ENCODE data around the gene NOL7. TPM values are rescaled to one million over a fixed set of nuclear protein-coding genes. Genes with fewer than 3 reads are reported as not detected.

The NOL7 gene
- total RNA-seq, 1 experiment from 2014 or later = 73.7 TPM

DNA sequence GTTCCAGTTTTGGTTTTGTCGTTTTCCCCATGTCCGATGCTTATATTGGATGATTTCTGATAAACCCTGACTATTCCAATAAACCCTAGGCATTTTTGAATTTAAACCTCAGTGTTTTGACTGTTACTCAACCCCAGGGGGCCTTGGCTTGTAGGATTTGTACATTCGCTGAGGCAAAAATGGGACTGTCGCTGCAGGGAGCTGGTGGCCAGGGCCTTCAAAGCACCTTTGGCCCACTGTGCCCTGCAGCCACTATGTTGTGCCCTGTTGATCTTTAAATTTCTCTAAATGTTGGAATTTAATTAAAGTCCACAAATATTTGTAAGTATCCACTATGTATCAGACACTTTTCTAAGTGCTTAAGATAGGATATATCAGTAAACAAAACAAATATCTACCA, 9.5 kb upstream of the NOL7 start:
- BruUV-seq (replicated peaks) = no TSS peak
- Histone ChIP-seq H3K27ac (ENCODE audit: low read depth, low read length) (no peak overlapping the region), H3K4me1 (ENCODE audit: control insufficient read depth in 1 of 2, insufficient read depth in 2 of 2, low read length in 2 of 2) (no peaks in the 10 kb centered on the region), H3K4me2 (ENCODE audit: low read length) (no peak overlapping the region), H2AFZ (ENCODE audit: low read depth, low read length, poor library complexity, severe bottlenecking) (no peak overlapping the region), H3K79me2 (ENCODE audit: insufficient read depth, low read length) (no peaks in the 10 kb centered on the region), H3K9me3 (ENCODE audit: control insufficient read depth in 1 of 2, insufficient read depth in 1 of 2, low read depth in 1 of 2, low read length in 2 of 2) (no peaks in the 10 kb centered on the region), H4K20me1 (ENCODE audit: insufficient read depth) (no peaks in the 10 kb centered on the region), H3K27me3 (ENCODE audit: insufficient read depth, low read length) (no peaks in the 10 kb centered on the region), H3K9ac (ENCODE audit: low read length) (no peak overlapping the region), H3K36me3 (ENCODE audit: control insufficient read depth in 1 of 2, insufficient read depth in 2 of 2, low read length in 2 of 2) (no peaks in the 10 kb centered on the region), H3K4me3 (replicated peaks in 1 of 2; ENCODE audit: low read depth in 1 of 2, low read length in 2 of 2) (no peak overlapping the region), H3K9me2 (ENCODE audit: insufficient read depth) (no peaks in the 10 kb centered on the region)
- ChIA-PET POLR2A (interaction anchor here (1.1 kb wide), 1 partner anchor 9 kb away, joined by 3 read pairs; the partner anchor contains the start of gene NOL7), RAD21 (ENCODE audit: low non-redundant PET in 1 of 2, low total read pairs in 2 of 2, uncharacterized antibody in 2 of 2, unreplicated experiment in 2 of 2) (no interaction called here), CTCF (no interaction called here)
- DNase-seq (ENCODE audit: low read depth, low spot score) = no peak
- ATAC-seq = no peak
- TF ChIP-seq, protein P1, sequence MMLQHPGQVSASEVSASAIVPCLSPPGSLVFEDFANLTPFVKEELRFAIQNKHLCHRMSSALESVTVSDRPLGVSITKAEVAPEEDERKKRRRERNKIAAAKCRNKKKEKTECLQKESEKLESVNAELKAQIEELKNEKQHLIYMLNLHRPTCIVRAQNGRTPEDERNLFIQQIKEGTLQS (IDR thresholded peaks at IDR 0.05) = no peak
- TF ChIP-seq EGR1 (IDR thresholded peaks at IDR 0.05; ENCODE audit: low read depth) = no peak
- TF ChIP-seq JUND (IDR thresholded peaks at IDR 0.05) = no peak
- TF ChIP-seq, protein P2, sequence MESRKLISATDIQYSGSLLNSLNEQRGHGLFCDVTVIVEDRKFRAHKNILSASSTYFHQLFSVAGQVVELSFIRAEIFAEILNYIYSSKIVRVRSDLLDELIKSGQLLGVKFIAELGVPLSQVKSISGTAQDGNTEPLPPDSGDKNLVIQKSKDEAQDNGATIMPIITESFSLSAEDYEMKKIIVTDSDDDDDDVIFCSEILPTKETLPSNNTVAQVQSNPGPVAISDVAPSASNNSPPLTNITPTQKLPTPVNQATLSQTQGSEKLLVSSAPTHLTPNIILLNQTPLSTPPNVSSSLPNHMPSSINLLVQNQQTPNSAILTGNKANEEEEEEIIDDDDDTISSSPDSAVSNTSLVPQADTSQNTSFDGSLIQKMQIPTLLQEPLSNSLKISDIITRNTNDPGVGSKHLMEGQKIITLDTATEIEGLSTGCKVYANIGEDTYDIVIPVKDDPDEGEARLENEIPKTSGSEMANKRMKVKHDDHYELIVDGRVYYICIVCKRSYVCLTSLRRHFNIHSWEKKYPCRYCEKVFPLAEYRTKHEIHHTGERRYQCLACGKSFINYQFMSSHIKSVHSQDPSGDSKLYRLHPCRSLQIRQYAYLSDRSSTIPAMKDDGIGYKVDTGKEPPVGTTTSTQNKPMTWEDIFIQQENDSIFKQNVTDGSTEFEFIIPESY (IDR thresholded peaks at IDR 0.05; ENCODE audit: extremely low read depth, insufficient replicate concordance, low read length) = no peak
- TF ChIP-seq SP1 (IDR thresholded peaks at IDR 0.05; ENCODE audit: low read depth) = no peak
- no peak for TF ChIP-seq YY1 (IDR thresholded peaks at IDR 0.05; ENCODE audit: extremely low read depth, insufficient replicate concordance, low read depth, low read length)
- TF ChIP-seq, protein P3, sequence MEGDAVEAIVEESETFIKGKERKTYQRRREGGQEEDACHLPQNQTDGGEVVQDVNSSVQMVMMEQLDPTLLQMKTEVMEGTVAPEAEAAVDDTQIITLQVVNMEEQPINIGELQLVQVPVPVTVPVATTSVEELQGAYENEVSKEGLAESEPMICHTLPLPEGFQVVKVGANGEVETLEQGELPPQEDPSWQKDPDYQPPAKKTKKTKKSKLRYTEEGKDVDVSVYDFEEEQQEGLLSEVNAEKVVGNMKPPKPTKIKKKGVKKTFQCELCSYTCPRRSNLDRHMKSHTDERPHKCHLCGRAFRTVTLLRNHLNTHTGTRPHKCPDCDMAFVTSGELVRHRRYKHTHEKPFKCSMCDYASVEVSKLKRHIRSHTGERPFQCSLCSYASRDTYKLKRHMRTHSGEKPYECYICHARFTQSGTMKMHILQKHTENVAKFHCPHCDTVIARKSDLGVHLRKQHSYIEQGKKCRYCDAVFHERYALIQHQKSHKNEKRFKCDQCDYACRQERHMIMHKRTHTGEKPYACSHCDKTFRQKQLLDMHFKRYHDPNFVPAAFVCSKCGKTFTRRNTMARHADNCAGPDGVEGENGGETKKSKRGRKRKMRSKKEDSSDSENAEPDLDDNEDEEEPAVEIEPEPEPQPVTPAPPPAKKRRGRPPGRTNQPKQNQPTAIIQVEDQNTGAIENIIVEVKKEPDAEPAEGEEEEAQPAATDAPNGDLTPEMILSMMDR (IDR thresholded peaks at IDR 0.05 in 2 of 3, conservative IDR thresholded peaks at IDR 0.05 in 1 of 3; ENCODE audit: borderline replicate concordance in 1 of 3, insufficient read depth in 1 of 3, low read depth in 2 of 3, low read length in 2 of 3) = no peak
- no peak for TF ChIP-seq POLR2AphosphoS5 (IDR thresholded peaks at IDR 0.05; ENCODE audit: low read depth, low read length)
- TF ChIP-seq SIN3A (IDR thresholded peaks at IDR 0.05; ENCODE audit: low read depth) = no peak
- no peak for TF ChIP-seq CBX3 (IDR thresholded peaks at IDR 0.05; ENCODE audit: low read depth)
- TF ChIP-seq ELF1 (IDR thresholded peaks at IDR 0.05; ENCODE audit: borderline replicate concordance, low read depth) = no peak
- no peak for TF ChIP-seq EZH2 (IDR thresholded peaks at IDR 0.05)
- TF ChIP-seq ZNF274 (IDR thresholded peaks at IDR 0.05; ENCODE audit: low read depth, low read length) = no peak
- TF ChIP-seq, protein P4, sequence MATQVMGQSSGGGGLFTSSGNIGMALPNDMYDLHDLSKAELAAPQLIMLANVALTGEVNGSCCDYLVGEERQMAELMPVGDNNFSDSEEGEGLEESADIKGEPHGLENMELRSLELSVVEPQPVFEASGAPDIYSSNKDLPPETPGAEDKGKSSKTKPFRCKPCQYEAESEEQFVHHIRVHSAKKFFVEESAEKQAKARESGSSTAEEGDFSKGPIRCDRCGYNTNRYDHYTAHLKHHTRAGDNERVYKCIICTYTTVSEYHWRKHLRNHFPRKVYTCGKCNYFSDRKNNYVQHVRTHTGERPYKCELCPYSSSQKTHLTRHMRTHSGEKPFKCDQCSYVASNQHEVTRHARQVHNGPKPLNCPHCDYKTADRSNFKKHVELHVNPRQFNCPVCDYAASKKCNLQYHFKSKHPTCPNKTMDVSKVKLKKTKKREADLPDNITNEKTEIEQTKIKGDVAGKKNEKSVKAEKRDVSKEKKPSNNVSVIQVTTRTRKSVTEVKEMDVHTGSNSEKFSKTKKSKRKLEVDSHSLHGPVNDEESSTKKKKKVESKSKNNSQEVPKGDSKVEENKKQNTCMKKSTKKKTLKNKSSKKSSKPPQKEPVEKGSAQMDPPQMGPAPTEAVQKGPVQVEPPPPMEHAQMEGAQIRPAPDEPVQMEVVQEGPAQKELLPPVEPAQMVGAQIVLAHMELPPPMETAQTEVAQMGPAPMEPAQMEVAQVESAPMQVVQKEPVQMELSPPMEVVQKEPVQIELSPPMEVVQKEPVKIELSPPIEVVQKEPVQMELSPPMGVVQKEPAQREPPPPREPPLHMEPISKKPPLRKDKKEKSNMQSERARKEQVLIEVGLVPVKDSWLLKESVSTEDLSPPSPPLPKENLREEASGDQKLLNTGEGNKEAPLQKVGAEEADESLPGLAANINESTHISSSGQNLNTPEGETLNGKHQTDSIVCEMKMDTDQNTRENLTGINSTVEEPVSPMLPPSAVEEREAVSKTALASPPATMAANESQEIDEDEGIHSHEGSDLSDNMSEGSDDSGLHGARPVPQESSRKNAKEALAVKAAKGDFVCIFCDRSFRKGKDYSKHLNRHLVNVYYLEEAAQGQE (IDR thresholded peaks at IDR 0.05; ENCODE audit: low read depth) = no peak
- TF ChIP-seq SRF (IDR thresholded peaks at IDR 0.05; ENCODE audit: low read depth) = no peak
- no peak for TF ChIP-seq EZH2phosphoT487 (IDR thresholded peaks at IDR 0.05; ENCODE audit: borderline replicate concordance)
- no peak for TF ChIP-seq ZFX (IDR thresholded peaks at IDR 0.05)
- no peak for TF ChIP-seq CEBPB (IDR thresholded peaks at IDR 0.05; ENCODE audit: low read depth)
- intact Hi-C loops (cut with micrococcal nuclease) = no loop called here
